Dendritic cell treated with granulocyte-macrophage colony-stimulating factor and Interleukin-4, amounts not matched to agents 40 ng/mL and 50 ng/mL, for 4 days (primary cell): ENCODE results near the gene PPM1B.
"Not testable (repeated sequence)": the region's sequence is repeated elsewhere in the genome, so short reads cannot be mapped to it uniquely, and the experiment has no call there.

Source experiments
- H3K27ac Mint-ChIP-seq: one replicate; pipeline ENCODE4 v1.8.0; 2022; ENCODE audit warnings: mild to moderate bottlenecking, mixed read lengths
- H3K27me3 Mint-ChIP-seq: one replicate; pipeline ENCODE4 v1.8.0; 2022; ENCODE audit warnings: mild to moderate bottlenecking, mixed read lengths
- H3K36me3 Mint-ChIP-seq: one replicate; pipeline ENCODE4 v1.8.0; 2022; ENCODE audit warnings: low read depth, mixed read lengths
- H3K4me1 Mint-ChIP-seq: one replicate; pipeline ENCODE4 v1.8.0; 2022; ENCODE audit warnings: low read depth, mixed read lengths
- H3K4me3 Mint-ChIP-seq: one replicate; pipeline ENCODE4 v1.8.0; 2022; ENCODE audit warnings: mild to moderate bottlenecking, moderate library complexity, mixed read lengths
- H3K9me3 Mint-ChIP-seq: one replicate; pipeline ENCODE4 v1.8.0; 2022; ENCODE audit warnings: mixed read lengths
- intact Hi-C: fragments of 100-400 bp; cut with micrococcal nuclease; formaldehyde crosslinking; loops from one replicate; pipeline ENCODE4 v1.15.0; 2022

Gene PPM1B

DNA sequence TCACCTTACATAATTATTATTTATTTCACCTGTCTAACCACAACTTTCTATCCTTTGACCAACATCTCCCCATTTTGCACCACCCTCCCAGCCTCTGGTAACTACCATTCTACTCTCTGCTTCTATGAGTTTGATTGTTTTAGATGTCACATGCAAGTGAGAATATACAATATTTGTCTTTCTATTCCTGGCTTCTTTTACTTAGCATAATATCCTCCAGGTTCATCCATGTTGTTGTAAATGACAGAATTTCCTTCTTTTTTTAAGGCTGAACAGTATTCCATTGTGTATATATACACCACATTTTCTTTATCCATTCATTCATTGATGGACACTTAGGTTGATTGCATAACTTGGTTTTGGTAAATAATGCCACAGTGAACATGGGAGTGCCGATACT is 24.0 kb downstream of the PPM1B start:
- H3K4me1 Mint-ChIP-seq, result peaks cover 64% of the 10 kb centered on the region
- H3K4me3 Mint-ChIP-seq, result no peak overlapping the region
- H3K9me3 Mint-ChIP-seq, result no peaks in the 10 kb centered on the region
- H3K36me3 Mint-ChIP-seq, result peaks cover 9% of the 10 kb centered on the region
- no peaks in the 10 kb centered on the region for H3K27me3 Mint-ChIP-seq
- H3K27ac Mint-ChIP-seq, result no peak overlapping the region
- intact Hi-C loops, result no loop called here

DNA sequence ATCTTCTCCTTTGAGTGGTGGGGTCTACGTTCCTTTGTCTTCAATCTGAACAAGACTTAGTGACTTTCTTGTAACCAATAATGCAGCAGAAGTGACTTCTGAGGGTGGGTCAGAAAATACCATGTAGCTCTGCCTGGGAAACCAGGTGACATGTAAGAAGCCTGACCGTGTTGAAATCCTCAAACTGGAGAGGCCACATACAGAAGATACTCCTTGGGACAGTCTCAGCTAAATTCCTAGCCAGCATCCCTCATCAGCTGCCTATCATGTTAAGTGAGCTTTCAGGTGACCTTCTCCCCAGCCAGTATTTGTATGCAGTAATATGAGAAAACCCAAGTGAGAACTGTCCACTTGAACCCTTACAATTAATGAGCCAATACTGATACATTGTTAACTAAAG is 27.0 kb downstream of the PPM1B start:
- Mint-ChIP-seq H3K9me3 (no peaks in the 10 kb centered on the region), H3K36me3 (peaks cover 18% of the 10 kb centered on the region), H3K27me3 (no peaks in the 10 kb centered on the region), H3K4me1 (peaks cover 38% of the 10 kb centered on the region), H3K4me3 (no peak overlapping the region), H3K27ac (no peak overlapping the region)
- intact Hi-C loops, result no loop called here

GRCh38 chr2:44197816-44198215 is 29.1 kb downstream of the PPM1B start:
- H3K4me1 Mint-ChIP-seq, result peaks cover 25% of the 10 kb centered on the region
- intact Hi-C loops, result no loop called here
- H3K4me3 Mint-ChIP-seq, result no peak overlapping the region
- H3K27me3 Mint-ChIP-seq, result no peaks in the 10 kb centered on the region
- H3K27ac Mint-ChIP-seq, result no peak overlapping the region
- no peaks in the 10 kb centered on the region for H3K9me3 Mint-ChIP-seq
- peaks cover 35% of the 10 kb centered on the region for H3K36me3 Mint-ChIP-seq

GRCh38 chr2:44200011-44200410 is 31.3 kb downstream of the PPM1B start:
- Mint-ChIP-seq H3K4me1 (peaks cover 18% of the 10 kb centered on the region), H3K36me3 (peaks cover 36% of the 10 kb centered on the region), H3K4me3 (no peak overlapping the region), H3K9me3 (no peaks in the 10 kb centered on the region), H3K27ac (no peak overlapping the region), H3K27me3 (no peaks in the 10 kb centered on the region)
- intact Hi-C loops, result no loop called here

DNA sequence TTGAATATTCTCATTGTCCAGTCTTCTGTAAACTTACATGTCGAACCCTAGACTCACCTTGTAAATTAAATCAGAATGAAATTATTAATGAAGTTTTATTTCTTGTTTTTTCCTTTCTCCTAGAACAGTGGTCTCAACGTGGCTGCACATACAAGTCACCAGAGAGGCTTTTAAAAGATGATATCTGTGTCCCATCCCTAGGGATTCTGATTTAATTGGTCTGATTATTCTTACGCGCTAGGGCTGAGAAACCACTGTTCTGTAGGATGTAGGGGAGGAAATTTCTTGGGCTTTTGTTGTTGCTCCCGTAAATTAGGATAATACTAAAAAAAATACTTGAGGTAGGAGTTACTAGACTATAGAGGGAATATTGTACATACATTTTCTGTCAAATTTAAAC is 32.1 kb downstream of the PPM1B start:
- Mint-ChIP-seq H3K9me3 (no peaks in the 10 kb centered on the region), H3K27me3 (no peaks in the 10 kb centered on the region), H3K36me3 (peaks cover 36% of the 10 kb centered on the region), H3K4me3 (no peak overlapping the region), H3K4me1 (peaks cover 16% of the 10 kb centered on the region), H3K27ac (no peak overlapping the region)
- intact Hi-C loops, result no loop called here

DNA sequence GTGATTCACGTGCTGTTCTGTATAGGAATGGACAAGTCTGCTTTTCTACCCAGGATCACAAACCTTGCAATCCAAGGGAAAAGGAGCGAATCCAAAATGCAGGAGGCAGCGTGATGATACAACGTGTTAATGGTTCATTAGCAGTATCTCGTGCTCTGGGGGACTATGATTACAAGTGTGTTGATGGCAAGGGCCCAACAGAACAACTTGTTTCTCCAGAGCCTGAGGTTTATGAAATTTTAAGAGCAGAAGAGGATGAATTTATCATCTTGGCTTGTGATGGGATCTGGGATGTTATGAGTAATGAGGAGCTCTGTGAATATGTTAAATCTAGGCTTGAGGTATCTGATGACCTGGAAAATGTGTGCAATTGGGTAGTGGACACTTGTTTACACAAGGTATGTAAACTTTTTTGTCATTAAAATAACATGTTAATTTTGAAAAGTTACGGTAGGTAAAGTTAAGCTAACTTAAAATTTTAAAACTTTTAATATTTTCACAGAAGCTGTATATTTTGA is 33.0 kb downstream of the PPM1B start:
- Mint-ChIP-seq H3K4me3 (no peak overlapping the region), H3K27me3 (no peaks in the 10 kb centered on the region), H3K9me3 (no peaks in the 10 kb centered on the region), H3K4me1 (peaks cover 11% of the 10 kb centered on the region), H3K27ac (no peak overlapping the region), H3K36me3 (peaks cover 36% of the 10 kb centered on the region)
- intact Hi-C loops, result no loop called here

DNA sequence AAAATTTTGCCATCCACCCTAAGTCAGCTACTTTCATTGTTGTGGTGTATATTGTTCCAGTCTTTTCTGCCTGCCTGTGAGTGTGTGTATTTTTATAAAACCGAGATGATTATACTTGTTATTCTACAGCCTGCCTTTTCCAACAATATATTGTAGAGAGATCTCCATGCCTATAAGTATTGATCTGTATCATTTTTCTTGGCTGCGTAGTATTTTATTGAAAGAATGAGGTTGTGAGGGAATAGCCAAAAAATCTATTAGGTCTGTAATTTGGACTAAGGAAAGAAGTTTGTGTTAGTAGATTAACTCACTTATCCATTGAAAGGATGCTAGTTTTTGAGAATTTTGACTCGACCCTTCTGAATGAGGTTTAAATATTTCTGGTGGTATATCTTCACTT is 34.9 kb downstream of the PPM1B start:
- Mint-ChIP-seq H3K27ac (no peak overlapping the region), H3K4me1 (peaks cover 6% of the 10 kb centered on the region), H3K36me3 (peaks cover 29% of the 10 kb centered on the region), H3K9me3 (no peaks in the 10 kb centered on the region), H3K4me3 (no peak overlapping the region), H3K27me3 (no peaks in the 10 kb centered on the region)
- intact Hi-C loops, result no loop called here

GRCh38 chr2:44205169-44205568 is 36.5 kb downstream of the PPM1B start:
- H3K27ac Mint-ChIP-seq, result no peak overlapping the region
- peaks cover 43% of the 10 kb centered on the region for H3K36me3 Mint-ChIP-seq
- H3K27me3 Mint-ChIP-seq, result no peaks in the 10 kb centered on the region
- no peaks in the 10 kb centered on the region for H3K9me3 Mint-ChIP-seq
- no peak overlapping the region for H3K4me3 Mint-ChIP-seq
- peaks cover 6% of the 10 kb centered on the region for H3K4me1 Mint-ChIP-seq
- intact Hi-C loops, result no loop called here

DNA sequence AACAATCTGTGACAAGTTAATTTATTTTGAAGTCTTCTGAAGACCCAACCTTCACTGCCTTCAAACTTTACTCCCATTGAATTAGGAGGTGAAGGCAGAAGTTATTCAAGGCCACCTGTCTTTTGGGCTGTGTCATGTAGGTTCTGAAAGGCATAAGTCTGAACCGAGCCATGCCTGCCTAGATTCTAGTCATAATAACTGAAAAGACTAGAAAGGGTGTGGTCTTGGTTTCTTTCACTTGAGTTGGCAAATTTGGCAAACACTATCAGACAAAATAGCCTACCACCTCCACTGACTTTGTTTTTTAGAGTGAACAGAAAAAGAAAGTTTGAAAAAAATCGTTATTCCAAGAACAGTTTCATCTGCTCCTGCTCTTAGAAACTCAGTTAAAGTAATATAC is 38.4 kb downstream of the PPM1B start:
- Mint-ChIP-seq H3K4me3 (no peak overlapping the region), H3K9me3 (no peaks in the 10 kb centered on the region), H3K4me1 (peaks cover 2% of the 10 kb centered on the region), H3K27me3 (no peaks in the 10 kb centered on the region), H3K36me3 (peaks cover 41% of the 10 kb centered on the region), H3K27ac (no peak overlapping the region)
- intact Hi-C loops, result no loop called here

DNA sequence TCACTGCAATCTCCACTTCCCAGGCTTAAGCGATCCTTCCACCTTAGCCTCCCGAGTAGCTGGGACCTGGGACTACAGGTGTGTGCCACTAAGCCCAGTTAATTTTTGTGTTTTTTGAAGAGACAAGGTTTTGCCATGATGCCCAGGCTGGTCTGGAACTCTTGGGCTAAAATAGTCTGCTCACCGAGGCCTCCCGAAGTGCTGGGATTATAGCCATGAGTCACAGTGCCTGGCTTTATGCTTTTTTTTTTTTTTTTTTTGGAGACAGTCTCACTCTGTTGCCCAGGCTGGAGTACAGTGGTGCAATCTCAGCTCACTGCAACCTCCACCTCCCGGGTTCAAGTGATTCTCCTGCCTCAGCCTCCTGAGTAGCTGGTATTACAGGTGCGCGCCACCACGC is 39.0 kb downstream of the PPM1B start:
- peaks cover 44% of the 10 kb centered on the region for H3K36me3 Mint-ChIP-seq
- H3K27me3 Mint-ChIP-seq, result not testable (repeated sequence)

GRCh38 chr2:44210362-44210761 is 41.7 kb downstream of the PPM1B start:
- H3K27ac Mint-ChIP-seq, result no peak overlapping the region
- intact Hi-C loops, result no loop called here
- H3K9me3 Mint-ChIP-seq, result no peaks in the 10 kb centered on the region
- peaks cover 14% of the 10 kb centered on the region for H3K4me1 Mint-ChIP-seq
- no peak overlapping the region for H3K4me3 Mint-ChIP-seq
- H3K27me3 Mint-ChIP-seq, result no peaks in the 10 kb centered on the region
- peaks cover 38% of the 10 kb centered on the region for H3K36me3 Mint-ChIP-seq

More for the DNA sequence above, 39.0 kb downstream of the PPM1B start:
- H3K4me3 Mint-ChIP-seq, H3K4me1 Mint-ChIP-seq, intact Hi-C loops, H3K27ac Mint-ChIP-seq, H3K9me3 Mint-ChIP-seq: not testable (repeated sequence)

DNA sequence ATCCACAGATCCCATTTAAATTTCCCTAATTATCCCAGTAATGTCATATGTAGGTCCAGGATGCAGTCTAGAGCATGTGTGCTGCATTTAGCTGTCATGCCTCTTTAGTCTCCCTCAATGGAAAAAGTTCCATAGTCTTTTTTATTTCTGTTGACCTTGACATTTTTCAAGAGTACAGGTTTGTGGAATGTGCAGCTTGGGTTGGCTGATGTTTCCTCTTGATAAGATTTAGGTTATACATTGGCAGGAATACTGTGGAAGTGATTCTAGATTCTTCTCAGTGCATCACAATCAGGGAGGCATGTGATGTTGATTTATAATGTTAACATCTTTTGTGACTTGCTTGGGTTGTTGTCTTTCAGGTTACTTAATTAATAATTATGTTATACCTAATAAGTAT is 42.5 kb downstream of the PPM1B start:
- intact Hi-C loops, result no loop called here
- Mint-ChIP-seq H3K9me3 (no peaks in the 10 kb centered on the region), H3K27ac (no peak overlapping the region), H3K36me3 (peaks cover 46% of the 10 kb centered on the region), H3K4me1 (peaks cover 14% of the 10 kb centered on the region), H3K4me3 (no peak overlapping the region), H3K27me3 (no peaks in the 10 kb centered on the region)

GRCh38 chr2:44212302-44212701 is 43.6 kb downstream of the PPM1B start:
- Mint-ChIP-seq H3K9me3 (no peaks in the 10 kb centered on the region), H3K4me3 (no peak overlapping the region), H3K27me3 (no peaks in the 10 kb centered on the region), H3K36me3 (peaks cover 52% of the 10 kb centered on the region), H3K4me1 (peaks cover 14% of the 10 kb centered on the region), H3K27ac (peak overlapping the region; percentile 17)
- intact Hi-C loops, result no loop called here

- Mint-ChIP-seq H3K36me3 (peaks cover 58% of the 10 kb centered on the region), H3K4me1 (peaks cover 14% of the 10 kb centered on the region), H3K27ac (no peak overlapping the region), H3K4me3 (no peak overlapping the region), H3K9me3 (no peaks in the 10 kb centered on the region), H3K27me3 (no peaks in the 10 kb centered on the region)
- intact Hi-C loops, result no loop called here
Observed at GRCh38 chr2:44215827-44216226, 47.2 kb downstream of the PPM1B start.

DNA sequence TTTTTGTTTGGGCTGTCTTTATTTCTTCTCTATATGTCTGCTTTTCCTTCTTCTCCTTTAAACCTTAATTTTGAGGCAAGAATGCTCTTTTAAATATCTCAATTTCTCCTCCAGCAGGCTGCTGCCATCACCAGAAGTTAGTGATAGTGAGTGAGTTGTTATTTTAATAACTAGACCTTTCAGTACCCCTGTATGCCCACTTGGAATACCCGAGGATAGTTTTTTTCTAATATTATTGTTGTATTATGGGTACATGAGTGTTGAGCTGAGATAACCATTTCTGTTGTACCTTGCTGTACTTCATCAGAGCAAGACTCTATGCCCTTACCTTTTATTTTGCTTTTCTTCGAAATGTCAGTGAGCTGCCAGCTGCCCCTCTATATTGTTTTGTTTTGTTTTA is 50.1 kb downstream of the PPM1B start:
- H3K4me3 Mint-ChIP-seq, result no peak overlapping the region
- H3K4me1 Mint-ChIP-seq, result peaks cover 1% of the 10 kb centered on the region
- peaks cover 67% of the 10 kb centered on the region for H3K36me3 Mint-ChIP-seq
- H3K9me3 Mint-ChIP-seq, result no peaks in the 10 kb centered on the region
- intact Hi-C loops, result no loop called here
- no peak overlapping the region for H3K27ac Mint-ChIP-seq
- H3K27me3 Mint-ChIP-seq, result no peaks in the 10 kb centered on the region
